OCI-LY3 (cell line): Measurements from ENCODE around the gene CTTNBP2NL.
A peak's percentile ranks its signal among the peaks of the same experiment; 100 is the strongest.

ENCODE experiments used
- H2AFZ ChIP-seq: fragments of 200-600, 300-600 bp; shearing (Covaris generic); 2 replicates; pipeline ENCODE4 v1.6.0; 2014; ENCODE audit warnings: antibody characterized with exemption, low read depth, low read length
- H3K27ac ChIP-seq: fragments of 200-600, 300-600 bp; sonication (generic); 2 replicates; pipeline ENCODE4 v1.5.1; 2014; ENCODE audit warnings: mild to moderate bottlenecking, low read length, moderate library complexity, mixed read lengths
- H3K27me3 ChIP-seq: fragments of 200-600, 300-600 bp; sonication (generic); 2 replicates; pipeline ENCODE4 v1.6.1; 2014; ENCODE audit warnings: low read depth, low read length, mixed read lengths
- H3K36me3 ChIP-seq: fragments of 200-600, 300-600 bp; sonication (generic); replicated peaks from 2 replicates; pipeline ENCODE3; 2014; ENCODE audit warnings: low read depth, low read length, mixed read lengths
- H3K4me1 ChIP-seq: fragments of 300-600, 200-600 bp; sonication (generic); 2 replicates; pipeline ENCODE4 v1.6.1; 2014; ENCODE audit warnings: low read length, mixed read lengths
- H3K4me2 ChIP-seq: fragments of 200-600, 300-600 bp; sonication (generic); 2 replicates; pipeline ENCODE4 v1.6.1; 2014; ENCODE audit warnings: low read length, mixed read lengths
- H3K4me3 ChIP-seq: fragments of 300-600, 200-600 bp; sonication (generic); 2 replicates; pipeline ENCODE4 v1.5.1; 2014; ENCODE audit warnings: antibody characterized with exemption, mild to moderate bottlenecking, low read length, moderate library complexity
- H3K79me2 ChIP-seq: fragments of 300-600, 200-600 bp; shearing (Covaris generic); 2 replicates; pipeline ENCODE4 v1.6.1; 2014; ENCODE audit warnings: mild to moderate bottlenecking, low read length, mixed read lengths
- H3K9ac ChIP-seq: fragments of 300-600, 200-600 bp; shearing (Covaris generic); 2 replicates; pipeline ENCODE4 v1.6.0; 2014; ENCODE audit warnings: mild to moderate bottlenecking, low read length, moderate library complexity
- H3K9me3 ChIP-seq: fragments of 200-600, 300-600 bp; shearing (Covaris generic); 2 replicates; pipeline ENCODE4 v1.6.1; 2014; ENCODE audit warnings: low read length, mixed read lengths; ENCODE audit not compliant: insufficient read depth
- H4K20me1 ChIP-seq: fragments of 200-600, 300-600 bp; sonication (generic); 2 replicates; pipeline ENCODE4 v1.6.1; 2016; ENCODE audit warnings: low read length, mixed read lengths; ENCODE audit not compliant: insufficient read depth
- EZH2phosphoT487 ChIP-seq: fragments of 200-600 bp; shearing (Covaris generic); IDR thresholded peaks from 2 replicates; pipeline ENCODE4 v1.6.1; 2018; ENCODE audit warnings: antibody characterized with exemption, mixed run types, low read depth
- TF ChIP-seq, protein P1 (sequence below): fragments of 200-600, 300-600 bp; sonication (generic); IDR thresholded peaks from 2 replicates; pipeline ENCODE4 v1.5.1; 2014; ENCODE audit warnings: antibody characterized with exemption, low read length, low read depth

The CTTNBP2NL gene

DNA sequence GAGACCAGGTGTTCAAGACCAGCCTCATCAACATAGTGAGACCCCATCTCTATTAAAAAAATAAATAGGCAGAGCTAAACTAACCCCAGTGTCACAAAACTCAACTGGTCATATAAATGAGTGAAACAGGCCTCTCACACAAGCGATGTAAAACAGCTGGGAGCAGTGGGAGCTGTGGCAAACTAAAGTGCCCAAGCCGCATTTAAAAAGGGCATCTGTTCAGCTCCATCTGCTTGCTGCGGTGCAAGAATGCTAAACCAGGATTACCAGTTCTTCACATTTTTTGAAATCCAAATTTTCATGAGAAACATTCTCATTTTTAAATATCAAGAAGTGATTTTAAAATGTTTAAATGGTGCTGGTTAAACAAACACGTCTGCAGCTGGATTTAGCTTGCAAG lies 62.7 kb downstream of the CTTNBP2NL start:
- Histone ChIP-seq H3K36me3 (no peaks in the 10 kb centered on the region), H3K27me3 (peaks cover 23% of the 10 kb centered on the region), H3K27ac (no peak overlapping the region), H4K20me1 (no peaks in the 10 kb centered on the region), H3K4me3 (no peak overlapping the region), H3K4me1 (peaks cover 14% of the 10 kb centered on the region), H3K4me2 (no peak overlapping the region), H3K9ac (no peak overlapping the region), H3K9me3 (no peaks in the 10 kb centered on the region), H3K79me2 (no peaks in the 10 kb centered on the region), H2AFZ (no peak overlapping the region)
- TF ChIP-seq, protein P1, sequence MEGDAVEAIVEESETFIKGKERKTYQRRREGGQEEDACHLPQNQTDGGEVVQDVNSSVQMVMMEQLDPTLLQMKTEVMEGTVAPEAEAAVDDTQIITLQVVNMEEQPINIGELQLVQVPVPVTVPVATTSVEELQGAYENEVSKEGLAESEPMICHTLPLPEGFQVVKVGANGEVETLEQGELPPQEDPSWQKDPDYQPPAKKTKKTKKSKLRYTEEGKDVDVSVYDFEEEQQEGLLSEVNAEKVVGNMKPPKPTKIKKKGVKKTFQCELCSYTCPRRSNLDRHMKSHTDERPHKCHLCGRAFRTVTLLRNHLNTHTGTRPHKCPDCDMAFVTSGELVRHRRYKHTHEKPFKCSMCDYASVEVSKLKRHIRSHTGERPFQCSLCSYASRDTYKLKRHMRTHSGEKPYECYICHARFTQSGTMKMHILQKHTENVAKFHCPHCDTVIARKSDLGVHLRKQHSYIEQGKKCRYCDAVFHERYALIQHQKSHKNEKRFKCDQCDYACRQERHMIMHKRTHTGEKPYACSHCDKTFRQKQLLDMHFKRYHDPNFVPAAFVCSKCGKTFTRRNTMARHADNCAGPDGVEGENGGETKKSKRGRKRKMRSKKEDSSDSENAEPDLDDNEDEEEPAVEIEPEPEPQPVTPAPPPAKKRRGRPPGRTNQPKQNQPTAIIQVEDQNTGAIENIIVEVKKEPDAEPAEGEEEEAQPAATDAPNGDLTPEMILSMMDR: no peak
- no peak for TF ChIP-seq EZH2phosphoT487

DNA sequence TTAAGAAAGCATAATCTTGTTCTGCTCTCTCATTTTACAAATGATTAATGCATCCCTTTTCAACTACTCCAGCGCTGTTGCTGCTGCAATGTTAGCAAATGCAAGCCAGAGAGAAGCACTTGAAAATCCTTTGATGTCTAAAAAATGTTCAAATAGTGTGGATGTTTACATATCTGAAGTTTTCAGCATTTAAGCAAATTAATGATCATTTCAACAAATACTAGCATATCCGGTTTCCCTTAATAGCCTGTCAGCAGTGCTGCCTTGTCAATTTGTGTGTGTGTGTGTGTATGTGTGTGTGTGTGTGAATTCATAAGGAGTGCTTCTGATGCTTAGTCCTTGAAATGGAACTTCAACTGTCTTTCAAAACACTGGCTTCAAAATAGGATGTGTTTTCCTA lies 64.6 kb downstream of the CTTNBP2NL start:
- Histone ChIP-seq H4K20me1 (no peaks in the 10 kb centered on the region), H3K4me1 (peaks cover 20% of the 10 kb centered on the region), H3K9me3 (no peaks in the 10 kb centered on the region), H3K4me2 (no peak overlapping the region), H3K27me3 (peaks cover 28% of the 10 kb centered on the region), H3K27ac (no peak overlapping the region), H3K9ac (no peak overlapping the region), H3K4me3 (no peak overlapping the region), H3K79me2 (no peaks in the 10 kb centered on the region), H3K36me3 (no peaks in the 10 kb centered on the region), H2AFZ (no peak overlapping the region)
- TF ChIP-seq, protein P1: no peak
- no peak for TF ChIP-seq EZH2phosphoT487

DNA sequence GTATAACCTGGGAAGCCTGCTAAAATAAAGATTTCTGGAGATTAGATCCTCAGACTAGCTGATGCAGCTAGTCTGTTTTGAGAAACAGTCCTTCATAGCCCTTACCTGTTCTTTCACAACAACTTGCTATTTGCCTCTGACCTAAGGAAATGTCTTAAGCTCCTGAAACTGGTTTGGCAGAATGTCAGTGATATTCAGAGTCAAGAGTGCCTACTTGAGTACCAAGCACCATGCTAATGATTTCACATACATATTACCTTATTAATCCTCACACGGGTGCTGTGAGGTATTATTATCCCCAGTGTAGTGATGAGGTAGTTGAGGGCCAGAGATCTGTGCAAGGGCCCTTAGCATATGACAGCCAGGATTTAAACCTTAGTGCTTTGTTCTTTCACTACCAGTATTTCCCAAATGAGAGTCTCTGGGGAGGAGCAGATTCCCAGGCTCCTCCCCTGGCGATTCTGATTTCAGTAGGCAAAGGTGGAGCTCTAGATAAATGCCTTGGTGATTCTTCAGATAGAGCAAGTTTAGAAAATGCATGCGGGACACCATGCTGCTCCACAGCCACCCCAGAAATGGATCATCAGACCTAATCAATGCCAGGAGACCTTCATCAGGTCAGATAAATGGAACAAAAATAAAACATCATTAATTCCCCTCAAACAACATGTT lies 65.3 kb downstream of the CTTNBP2NL start:
- Histone ChIP-seq H3K36me3 (no peaks in the 10 kb centered on the region), H4K20me1 (no peaks in the 10 kb centered on the region), H3K4me3 (no peak overlapping the region), H2AFZ (no peak overlapping the region), H3K4me1 (peaks cover 25% of the 10 kb centered on the region), H3K27me3 (peaks cover 28% of the 10 kb centered on the region), H3K4me2 (no peak overlapping the region), H3K27ac (no peak overlapping the region), H3K9ac (no peak overlapping the region), H3K79me2 (no peaks in the 10 kb centered on the region), H3K9me3 (no peaks in the 10 kb centered on the region)
- no peak for TF ChIP-seq EZH2phosphoT487
- TF ChIP-seq, protein P1: no peak

DNA sequence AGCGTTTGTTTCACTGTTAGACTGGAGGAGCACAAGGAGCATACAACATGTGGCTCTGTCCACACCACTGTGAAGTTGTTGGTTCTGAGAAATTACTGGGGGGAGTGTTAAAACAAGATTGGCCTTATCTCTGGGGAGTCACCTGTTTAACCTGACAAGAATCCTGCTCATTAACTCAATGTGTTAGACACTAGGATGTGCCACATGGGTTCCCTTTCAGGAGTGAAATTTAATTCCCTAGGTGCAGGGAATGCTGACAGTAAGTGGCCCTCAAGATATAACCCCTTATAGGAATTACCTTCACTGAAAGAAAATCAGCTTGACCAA lies 66.9 kb downstream of the CTTNBP2NL start:
- peak overlapping the region; percentile 40 for H3K4me3 ChIP-seq
- H3K27me3 ChIP-seq: peaks cover 28% of the 10 kb centered on the region
- no peaks in the 10 kb centered on the region for H3K79me2 ChIP-seq
- TF ChIP-seq, protein P1: no peak
- TF ChIP-seq EZH2phosphoT487: no peak
- peak overlapping the region; percentile 79 for H3K4me2 ChIP-seq
- no peaks in the 10 kb centered on the region for H3K36me3 ChIP-seq
- H2AFZ ChIP-seq: no peak overlapping the region
- H3K9ac ChIP-seq: no peak overlapping the region
- H3K4me1 ChIP-seq: peaks cover 34% of the 10 kb centered on the region
- H3K27ac ChIP-seq: no peak overlapping the region
- no peaks in the 10 kb centered on the region for H4K20me1 ChIP-seq
- H3K9me3 ChIP-seq: no peaks in the 10 kb centered on the region
